ENCODE results near the gene DPYSL5.
A peak's percentile ranks its signal among the peaks of the same experiment; 100 is the strongest.
"Not testable (repeated sequence)": the region's sequence is repeated elsewhere in the genome, so short reads cannot be mapped to it uniquely, and the experiment has no call there.

The DPYSL5 gene

GRCh38 chr2:26922405-26923188 is 74.7 kb downstream of the DPYSL5 start:
- no peak overlapping the region for H3K27ac ChIP-seq
- DNase-seq (ENCODE audit: low read depth, low spot score) = no peak

DNA sequence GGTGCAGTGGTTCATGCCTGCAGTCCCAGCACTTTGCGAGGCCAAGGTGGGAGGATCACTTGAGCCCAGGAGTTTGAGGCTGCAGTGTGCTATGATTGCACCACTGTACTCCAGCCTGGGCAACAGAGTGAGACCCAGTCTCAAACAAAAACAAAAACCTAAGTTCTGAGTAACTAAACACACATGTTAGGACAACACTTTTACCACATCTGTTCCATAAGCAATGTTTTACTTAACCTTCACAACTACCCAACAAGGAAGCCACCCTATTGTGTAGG is 75.2 kb downstream of the DPYSL5 start:
- not testable (repeated sequence) for DNase-seq (ENCODE audit: low read depth, low spot score); H3K27ac ChIP-seq

GRCh38 chr2:26924731-26925099 is 76.8 kb downstream of the DPYSL5 start:
- DNase-seq (ENCODE audit: low read depth, low spot score) = no peak
- no peak overlapping the region for H3K27ac ChIP-seq

DNA sequence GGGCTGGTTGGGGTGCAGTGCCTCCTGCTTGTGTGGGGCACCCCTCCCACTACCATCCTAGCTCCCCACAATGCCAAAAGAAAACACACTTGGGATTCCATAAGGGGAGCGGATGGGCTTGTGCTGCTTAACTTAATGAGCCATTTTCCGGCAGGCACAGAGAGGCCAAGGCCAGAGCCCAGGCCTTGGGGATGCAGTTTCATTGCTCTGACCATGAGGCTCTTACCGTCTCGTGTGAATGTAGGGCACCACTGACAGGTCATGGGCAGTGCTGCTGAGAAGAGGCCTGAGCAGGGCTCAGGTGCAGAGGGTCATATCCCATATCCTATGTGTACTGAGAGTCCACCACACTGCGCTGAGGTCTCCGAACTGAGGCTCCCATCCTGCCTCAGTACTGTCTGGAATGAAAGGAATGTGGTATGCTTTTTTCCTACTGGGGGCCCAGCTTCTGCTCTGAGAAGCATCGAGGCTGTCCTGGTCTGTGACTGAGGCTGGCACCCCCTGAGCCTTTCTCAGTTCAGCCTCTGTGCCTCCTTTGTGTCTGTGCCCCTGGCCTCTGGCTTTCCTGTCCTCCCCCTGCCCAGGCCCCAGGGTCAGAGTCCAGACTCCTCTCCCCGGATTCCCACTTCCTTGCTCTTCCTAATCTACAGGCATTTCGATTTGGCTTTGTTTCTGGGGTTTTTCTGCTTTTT is 77.3 kb downstream of the DPYSL5 start:
- no peak overlapping the region for H3K27ac ChIP-seq
- DNase-seq (ENCODE audit: low read depth, low spot score) = no peak

- no peak for DNase-seq (ENCODE audit: low read depth, low spot score)
- H3K27ac ChIP-seq = no peak overlapping the region
These were observed 79.3 kb downstream of the DPYSL5 start for GRCh38 chr2:26927221-26927620.

GRCh38 chr2:26932974-26933373 is 85.0 kb downstream of the DPYSL5 start:
- DNase-seq (ENCODE audit: low read depth, low spot score) = no peak
- no peak overlapping the region for H3K27ac ChIP-seq

GRCh38 chr2:26933431-26934334 is 85.8 kb downstream of the DPYSL5 start:
- no peak for DNase-seq (ENCODE audit: low read depth, low spot score)
- H3K27ac ChIP-seq = no peak overlapping the region

GRCh38 chr2:26934335-26934724 is 86.4 kb downstream of the DPYSL5 start:
- H3K27ac ChIP-seq = no peak overlapping the region

DNA sequence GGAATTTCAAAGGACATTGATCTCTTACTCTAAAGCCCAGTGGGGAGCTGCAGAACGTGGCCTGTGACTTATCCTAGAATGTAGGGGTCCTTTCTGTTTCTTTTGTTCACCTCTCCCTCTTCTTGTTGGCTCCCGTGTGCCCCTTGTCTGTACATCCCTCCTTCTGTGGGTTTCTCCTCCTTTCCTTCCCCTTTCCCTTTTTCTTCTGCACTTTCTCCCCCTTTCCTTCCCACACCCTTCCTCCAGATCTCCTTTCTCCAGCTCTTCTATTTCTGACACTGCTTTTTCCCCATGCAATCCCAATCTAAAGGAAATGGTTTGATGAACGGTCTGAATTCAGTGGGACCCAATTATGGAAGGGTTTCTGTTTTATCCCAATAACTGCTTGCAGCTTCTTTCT is 87.1 kb downstream of the DPYSL5 start:
- no peak for DNase-seq (ENCODE audit: low read depth, low spot score)
- H3K27ac ChIP-seq = no peak overlapping the region

More at GRCh38 chr2:26934335-26934724, 86.4 kb downstream of the DPYSL5 start:
- DNase-seq (ENCODE audit: low read depth, low spot score) = no peak

DNA sequence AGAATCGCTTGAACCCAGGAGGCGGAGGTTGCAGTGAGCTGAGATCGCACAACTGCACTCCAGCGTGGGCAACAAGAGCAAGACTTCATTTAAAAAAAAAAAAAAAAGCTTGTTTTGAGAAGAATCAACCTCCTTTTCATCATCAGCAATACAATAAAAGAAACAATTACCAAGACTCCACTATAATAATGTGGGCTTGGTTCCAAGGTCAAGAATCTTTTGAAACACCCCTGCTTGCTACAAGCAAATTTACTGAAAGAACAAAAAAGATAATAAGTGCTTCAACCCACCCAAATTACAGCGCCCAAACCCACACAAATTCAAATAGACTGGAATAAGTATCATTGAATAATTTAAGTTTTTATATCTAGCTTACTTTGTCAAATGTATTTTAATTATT is 88.9 kb downstream of the DPYSL5 start:
- H3K27ac ChIP-seq = no peak overlapping the region
- no peak for DNase-seq (ENCODE audit: low read depth, low spot score)

- no peak for DNase-seq (ENCODE audit: low read depth, low spot score)
- no peak overlapping the region for H3K27ac ChIP-seq
These were observed 90.6 kb downstream of the DPYSL5 start for GRCh38 chr2:26938399-26939118.

- no peak overlapping the region for H3K27ac ChIP-seq
- no peak for DNase-seq (ENCODE audit: low read depth, low spot score)
These were observed 92.1 kb downstream of the DPYSL5 start for GRCh38 chr2:26940001-26940400.

DNA sequence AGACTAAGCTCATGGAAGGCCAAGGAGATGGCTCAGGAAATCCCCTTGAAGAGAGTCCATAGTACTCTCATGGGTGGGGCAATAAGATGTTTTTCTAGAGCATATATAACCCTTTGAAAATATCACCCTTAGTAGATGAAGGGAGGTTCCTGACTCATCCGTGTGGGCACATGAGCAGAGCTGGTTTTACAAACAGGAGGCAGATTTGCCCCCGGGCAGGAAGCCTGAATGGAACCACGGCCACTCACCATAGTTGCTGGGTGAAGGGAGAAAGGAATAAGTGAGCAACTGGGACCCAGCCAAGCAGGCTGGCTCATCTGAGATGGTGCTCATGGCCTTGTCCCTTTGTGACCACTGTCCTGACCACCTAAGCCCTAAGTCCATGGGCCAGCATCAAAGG is 93.6 kb downstream of the DPYSL5 start:
- no peak overlapping the region for H3K27ac ChIP-seq
- peak; percentile 44 for DNase-seq (ENCODE audit: low read depth, low spot score)

- no peak for DNase-seq (ENCODE audit: low read depth, low spot score)
- no peak overlapping the region for H3K27ac ChIP-seq
These were observed 94.8 kb downstream of the DPYSL5 start for GRCh38 chr2:26942543-26943295.

GRCh38 chr2:26945991-26946750 is 98.2 kb downstream of the DPYSL5 start:
- no peak overlapping the region for H3K27ac ChIP-seq

DNA sequence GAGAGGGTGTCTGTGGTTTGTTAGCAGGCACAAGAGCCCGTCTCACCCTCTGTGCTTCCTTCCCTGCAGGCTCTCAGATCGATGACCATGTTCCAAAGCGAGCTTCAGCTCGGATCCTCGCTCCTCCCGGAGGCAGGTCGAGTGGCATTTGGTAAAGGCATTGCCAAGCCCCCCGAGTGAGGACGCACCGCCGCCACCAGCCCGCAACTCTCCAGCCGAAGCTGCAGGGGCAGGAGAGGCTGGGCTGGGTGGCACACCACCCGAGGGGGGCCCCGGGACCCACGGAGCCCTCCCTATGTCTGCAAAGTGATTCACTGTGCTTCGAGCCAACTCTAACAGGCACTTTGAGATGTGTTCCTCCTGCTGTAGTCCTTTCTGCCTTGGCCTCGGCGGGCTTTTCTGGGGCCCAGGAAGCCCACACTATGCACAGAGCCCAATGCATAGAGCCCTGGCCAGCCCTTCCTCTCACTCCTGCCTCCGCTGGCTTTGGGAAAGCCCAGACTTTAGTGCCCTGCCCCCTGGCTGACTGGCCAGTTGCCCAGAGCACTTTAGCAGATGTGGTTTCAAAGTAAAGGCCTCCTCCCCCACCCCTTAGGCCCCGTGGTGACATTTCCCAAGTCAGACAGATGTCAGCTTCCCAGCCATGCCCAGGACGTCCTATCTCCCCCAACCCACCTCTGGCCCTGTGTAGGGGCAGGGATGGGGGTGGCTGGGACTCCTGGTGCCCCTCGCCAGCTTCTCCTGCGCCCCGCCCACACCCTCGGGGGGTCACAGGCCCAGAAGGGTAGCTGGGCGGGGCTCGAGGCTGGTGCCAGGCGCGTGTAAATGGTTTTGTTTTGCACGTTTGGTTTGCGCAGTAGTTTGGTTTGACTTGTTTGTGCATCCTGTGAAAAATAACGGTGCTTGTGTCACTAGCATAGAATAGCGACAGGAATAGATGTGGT is 99.2 kb downstream of the DPYSL5 start:
- no peak for DNase-seq (ENCODE audit: low read depth, low spot score)
- no peak overlapping the region for H3K27ac ChIP-seq

More at GRCh38 chr2:26945991-26946750, 98.2 kb downstream of the DPYSL5 start:
- no peak for DNase-seq (ENCODE audit: low read depth, low spot score)

DNA sequence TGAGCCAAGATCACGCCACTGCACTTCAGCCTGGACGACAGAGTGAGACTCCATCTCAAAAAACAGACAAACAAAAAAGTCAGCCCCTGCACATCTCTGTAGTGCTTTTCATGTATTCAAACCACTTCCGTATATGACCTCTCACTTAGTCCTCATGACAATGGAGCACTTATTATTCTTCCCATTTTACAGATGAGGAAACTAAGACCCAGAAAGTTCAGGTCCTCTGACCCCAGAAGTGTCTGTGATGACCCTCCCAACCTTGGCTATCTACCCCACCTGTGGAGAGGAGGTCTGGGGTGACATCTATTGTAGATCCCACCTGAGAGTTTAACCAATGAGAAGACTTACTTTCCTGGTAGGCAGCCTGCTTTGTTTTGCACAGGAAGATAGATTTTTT is 100.9 kb downstream of the DPYSL5 start:
- no peak for DNase-seq (ENCODE audit: low read depth, low spot score)

DNA sequence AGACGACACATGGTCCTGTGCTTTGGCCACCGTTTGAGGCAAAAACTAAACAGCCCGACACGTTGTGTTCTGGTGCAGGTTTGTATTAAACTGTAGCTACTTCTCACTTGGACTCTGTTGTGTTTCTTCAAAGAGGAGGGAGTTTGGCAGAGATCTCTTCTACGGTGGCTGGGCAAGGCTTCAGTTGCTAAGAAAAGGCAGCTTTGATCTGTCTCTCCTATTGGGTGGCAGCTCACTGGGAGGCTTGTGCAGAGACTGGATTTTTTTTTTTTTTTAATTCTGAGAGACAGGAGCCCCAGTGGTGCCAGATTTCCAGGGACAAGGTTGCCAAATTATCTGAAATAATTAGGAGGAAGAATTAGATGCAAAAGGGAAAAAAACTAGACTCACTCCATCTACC is 102.3 kb downstream of the DPYSL5 start:
- DNase-seq (ENCODE audit: low read depth, low spot score) = no peak
- H3K27ac ChIP-seq = no peak overlapping the region

More for the DNA sequence above, 100.9 kb downstream of the DPYSL5 start:
- no peak overlapping the region for H3K27ac ChIP-seq

All from epithelial cell of prostate (primary cell).